GM20431 (cell line): Measurements from ENCODE around the gene CTNS.
"Not testable (repeated sequence)": the region's sequence is repeated elsewhere in the genome, so short reads cannot be mapped to it uniquely, and the experiment has no call there.

Source experiments
- in situ Hi-C: fragments of 300-500 bp; cut with MseI, MboI; formaldehyde crosslinking; loops from one replicate; pipeline ENCODE4 v1.15.0; 2020; ENCODE audit warnings: low sequenced_read_pairs; ENCODE audit not compliant: unreplicated experiment

CTNS gene

GRCh38 chr17:3704931-3705717 is 68.6 kb downstream of the CTNS start:
- in situ Hi-C loops = no loop called here

- in situ Hi-C loops = not testable (repeated sequence)
These were observed 69.1 kb downstream of the CTNS start for GRCh38 chr17:3705718-3705984.

- in situ Hi-C loops = no loop called here
These were observed 71.8 kb downstream of the CTNS start for GRCh38 chr17:3708366-3708765.

GRCh38 chr17:3710951-3711383 is 74.4 kb downstream of the CTNS start:
- in situ Hi-C loops = no loop called here
